Kidney (tissue), 14 donors: ENCODE data around the gene FBXL7. TPM values are rescaled to one million over a fixed set of nuclear protein-coding genes. Genes with fewer than 3 reads are reported as not detected.

Experiments
- DNase-seq, 5 donors: peaks; one replicate each; pipeline ENCODE4 v3.0.0-alpha.2; 2013 to 2020
- FAIRE-seq: peaks from 2 replicates; lab custom pipeline; 2012; peaks lifted over from hg19 to GRCh38; lab: Jason Lieb, UNC
- H3K27ac ChIP-seq, 2 donors: one replicate each; pipeline ENCODE4 v1.7.0; 2013; ENCODE audit warnings: low read depth in 2 of 2, low read length in 2 of 2, inconsistent platforms in 1 of 2
- H3K27me3 ChIP-seq: one replicate; pipeline ENCODE4 v1.7.1; 2013; ENCODE audit warnings: low read length, inconsistent platforms; ENCODE audit not compliant: control insufficient read depth, insufficient read depth
- H3K36me3 ChIP-seq, 3 donors: one replicate each; pipeline versions ENCODE4 v1.7.0 to v1.7.1; 2013; ENCODE audit warnings: low read length in 3 of 3, control low read depth in 1 of 3, inconsistent platforms in 1 of 3; ENCODE audit not compliant: insufficient read depth in 3 of 3, control insufficient read depth in 2 of 3
- H3K4me1 ChIP-seq, 3 donors: one replicate each; pipeline versions ENCODE4 v1.7.0 to v1.7.1; 2013; ENCODE audit warnings: low read length in 3 of 3, inconsistent platforms in 1 of 3, low read depth in 1 of 3; ENCODE audit not compliant: control insufficient read depth in 2 of 3, insufficient read depth in 2 of 3
- H3K4me3 ChIP-seq, 3 donors: one replicate each; pipeline versions ENCODE4 v1.7.0 to v1.8.1; 2013; ENCODE audit warnings: low read length in 3 of 3, control low read depth in 1 of 3, inconsistent platforms in 1 of 3
- H3K9ac ChIP-seq, 3 donors: one replicate each; pipeline versions ENCODE4 v1.7.0 to v1.7.1; 2013; ENCODE audit warnings: low read length in 3 of 3, control low read depth in 1 of 3, inconsistent platforms in 1 of 3
- H3K9me3 ChIP-seq, 3 donors: one replicate each; pipeline versions ENCODE4 v1.7.0 to v1.7.1; 2013; ENCODE audit warnings: low read length in 3 of 3, control low read depth in 1 of 3, inconsistent platforms in 1 of 3; ENCODE audit not compliant: control insufficient read depth in 2 of 3, insufficient read depth in 1 of 3
- CTCF ChIP-seq: IDR thresholded peaks from 3 replicates; pipeline ENCODE4 v1.5.1; 2012; ENCODE audit warnings: mild to moderate bottlenecking, moderate library complexity, borderline replicate concordance; ENCODE audit not compliant: insufficient read depth; ENCODE audit errors: extremely low read depth
- intact Hi-C: fragments of 100-400 bp; cut with DNase I; formaldehyde crosslinking; loops from one replicate; pipeline ENCODE4 v1.11.1; 2022
- polyA plus RNA-seq: library from polyadenylated mRNA; stranded (reverse); fragments of 350-450 nt; fragmentation: Illumina TruSeq; extraction: RNeasy Lipid Tissue Mini Kit (QIAGEN cat#74804); gene quantifications from one replicate; pipeline ENCODE4 v1.2.3, GENCODE V29; 2014; ENCODE audit warnings: low read depth, low replicate concordance; ENCODE audit not compliant: insufficient read depth
- total RNA-seq: library from RNA; stranded (reverse); fragmentation: NEBNext Ultra II Directional; extraction: Animal tissue kit (Norgen Biotek cat#: 25700); gene quantifications from one replicate; pipeline ENCODE4 v1.2.1, GENCODE V29; 2021
- donor health status: control.
- donor health status: control.
- donor health status: control.
- donor health status: control.
- donor health status: control.
- donor health status: DM: yes; HTN: yes; CAD: no.
- donor health status: Normal renal cell carcinoma (clear cell type).

Gene FBXL7
- total and polyA plus RNA-seq, 2 donors from 2014 or later, result 3.9 to 6.1 TPM

GRCh38 chr5:15547261-15547839 lies 47.4 kb downstream of the FBXL7 start:
- intact Hi-C loops, result no loop called here
- Histone ChIP-seq H3K9me3 (no peaks in the 10 kb centered on the region), H3K27me3 (no peaks in the 10 kb centered on the region), H3K4me3 (no peak overlapping the region), H3K4me1 (no peaks in the 10 kb centered on the region), H3K27ac (no peak overlapping the region), H3K9ac (no peak overlapping the region), H3K36me3 (no peaks in the 10 kb centered on the region)
- no peak for TF ChIP-seq CTCF
- FAIRE-seq, result no peak
- peak in 4 of 5 donors; percentile 61 to 78 (median 72) for DNase-seq

- no peak overlapping the region for H3K9ac ChIP-seq
- FAIRE-seq (no peak), DNase-seq (peak in 1 of 5 donors; percentile 46)
- H3K9me3 ChIP-seq, result no peaks in the 10 kb centered on the region
- no peak overlapping the region for H3K27ac ChIP-seq
- H3K4me1 ChIP-seq, result no peaks in the 10 kb centered on the region
- H3K27me3 ChIP-seq, result no peaks in the 10 kb centered on the region
- H3K36me3 ChIP-seq, result no peaks in the 10 kb centered on the region
- intact Hi-C loops, result no loop called here
- no peak for TF ChIP-seq CTCF
- H3K4me3 ChIP-seq, result no peak overlapping the region
These were observed 50.0 kb downstream of the FBXL7 start for GRCh38 chr5:15549961-15550360.

GRCh38 chr5:15550502-15551112 lies 50.6 kb downstream of the FBXL7 start:
- no peaks in the 10 kb centered on the region for H3K4me1 ChIP-seq
- no peak overlapping the region for H3K4me3 ChIP-seq
- no peak overlapping the region for H3K9ac ChIP-seq
- H3K9me3 ChIP-seq, result no peaks in the 10 kb centered on the region
- DNase-seq, result peak in 2 of 5 donors; percentile 42 to 75
- H3K27me3 ChIP-seq, result no peaks in the 10 kb centered on the region
- H3K36me3 ChIP-seq, result no peaks in the 10 kb centered on the region
- no peak for FAIRE-seq
- TF ChIP-seq CTCF, result no peak
- H3K27ac ChIP-seq, result no peak overlapping the region
- intact Hi-C loops, result no loop called here
